GM23338 (cell line): ENCODE measurements around the gene PHRF1. TPM values are rescaled to one million over a fixed set of nuclear protein-coding genes. Genes with fewer than 3 reads are reported as not detected.

ENCODE experiments used
- ATAC-seq: fragments of 200-7000 bp; cut with Tn5 transposase; 3 replicates; pipeline ENCODE4 v1.9.1; 2020
- DNase-seq: peaks from one replicate; pipeline ENCODE4 v3.0.0-alpha.2; 2015; ENCODE audit warnings: low spot score
- H2AFZ ChIP-seq: fragments of 200-600 bp; sonication (generic); 2 replicates; pipeline ENCODE4 v1.8.0; 2016; ENCODE audit warnings: antibody characterized with exemption, mild to moderate bottlenecking, moderate library complexity
- H3F3A ChIP-seq: fragments of 200-600 bp; sonication (generic); replicated peaks from 2 replicates; pipeline ENCODE4 v1.8.0; 2017; ENCODE audit warnings: antibody characterized with exemption, mixed run types, low read depth
- H3K27ac ChIP-seq: fragments of 200-600 bp; sonication (generic); 2 replicates; pipeline ENCODE4 v1.6.1; 2016; ENCODE audit warnings: low read depth
- H3K27me3 ChIP-seq: fragments of 200-600 bp; sonication (generic); 2 replicates; pipeline ENCODE4 v1.8.0; 2016; ENCODE audit warnings: mild to moderate bottlenecking, mixed run types, moderate library complexity; ENCODE audit not compliant: insufficient read depth
- H3K36me3 ChIP-seq: fragments of 200-600 bp; sonication (generic); 2 replicates; pipeline ENCODE4 v1.8.0; 2016; ENCODE audit warnings: mild to moderate bottlenecking; ENCODE audit not compliant: insufficient read depth
- H3K4me1 ChIP-seq: fragments of 200-600 bp; sonication (generic); 2 replicates; pipeline ENCODE4 v1.8.0; 2016; ENCODE audit warnings: mild to moderate bottlenecking, moderate library complexity; ENCODE audit not compliant: insufficient read depth
- H3K4me2 ChIP-seq: fragments of 200-600 bp; sonication (generic); 2 replicates; pipeline ENCODE4 v1.7.1; 2017; ENCODE audit warnings: mixed run types
- H3K4me3 ChIP-seq: fragments of 200-600 bp; sonication (generic); 2 replicates; pipeline ENCODE4 v1.6.1; 2016; ENCODE audit warnings: mixed run types
- H3K79me2 ChIP-seq: fragments of 200-600 bp; sonication (generic); replicated peaks from 2 replicates; pipeline ENCODE4 v1.8.0; 2017; ENCODE audit warnings: mild to moderate bottlenecking; ENCODE audit not compliant: insufficient read depth
- H3K9me2 ChIP-seq: fragments of 200-600 bp; sonication (generic); 2 replicates; pipeline ENCODE4 v1.8.0; 2017; ENCODE audit not compliant: insufficient read depth
- H4K20me1 ChIP-seq: fragments of 200-600 bp; sonication (generic); replicated peaks from 2 replicates; pipeline ENCODE4 v1.8.0; 2017; ENCODE audit warnings: mild to moderate bottlenecking; ENCODE audit not compliant: insufficient read depth
- H3K27ac Mint-ChIP-seq: 2 replicates; pipeline ENCODE4 v1.8.0; 2020; ENCODE audit warnings: inconsistent platforms, mild to moderate bottlenecking, moderate library complexity, mixed read lengths
- H3K27me3 Mint-ChIP-seq: 3 replicates; pipeline ENCODE4 v1.8.0; 2022; ENCODE audit warnings: low read depth, mild to moderate bottlenecking, moderate library complexity, mixed read lengths, inconsistent platforms; ENCODE audit not compliant: insufficient read depth, poor library complexity
- H3K36me3 Mint-ChIP-seq: 3 replicates; pipeline ENCODE4 v1.8.0; 2021; ENCODE audit warnings: low read depth, mild to moderate bottlenecking, inconsistent platforms, moderate library complexity, mixed read lengths
- H3K4me1 Mint-ChIP-seq: 3 replicates; pipeline ENCODE4 v1.8.0; 2020; ENCODE audit warnings: mild to moderate bottlenecking, inconsistent platforms, mixed read lengths
- H3K4me3 Mint-ChIP-seq: 3 replicates; pipeline ENCODE4 v1.8.0; 2021; ENCODE audit warnings: moderate library complexity, mild to moderate bottlenecking, inconsistent platforms, mixed read lengths
- H3K9me3 Mint-ChIP-seq: 3 replicates; pipeline ENCODE4 v1.8.0; 2020; ENCODE audit warnings: moderate library complexity, mild to moderate bottlenecking, inconsistent platforms, mixed read lengths
- EZH2 ChIP-seq: fragments of 200-600 bp; sonication (generic); IDR thresholded peaks from one replicate; pipeline ENCODE4 v1.8.0; 2017; ENCODE audit warnings: antibody characterized with exemption, mild to moderate bottlenecking, low read depth; ENCODE audit not compliant: unreplicated experiment
- NANOG ChIP-seq: IDR thresholded peaks from 2 replicates; pipeline ENCODE4 v1.6.1; 2016; ENCODE audit warnings: antibody characterized with exemption, borderline replicate concordance
- POLR2AphosphoS5 ChIP-seq: IDR thresholded peaks from 2 replicates; pipeline ENCODE4 v1.6.1; 2016; ENCODE audit warnings: antibody characterized with exemption, low read depth
- REST ChIP-seq: IDR thresholded peaks from one replicate; pipeline ENCODE4 v1.6.1; 2018; ENCODE audit warnings: antibody characterized with exemption; ENCODE audit not compliant: unreplicated experiment
- STAT1 ChIP-seq: IDR thresholded peaks from one replicate; pipeline ENCODE4 v1.6.1; 2016; ENCODE audit warnings: antibody characterized with exemption; ENCODE audit not compliant: unreplicated experiment
- ZNF462 ChIP-seq: fragments of 250-450 bp; sonication (Bioruptor Pico); IDR thresholded peaks from 2 replicates; pipeline ENCODE4 v1.5.0; 2020; ENCODE audit warnings: mild to moderate bottlenecking, moderate library complexity
- polyA plus RNA-seq: library from polyadenylated mRNA; unstranded; fragments of >200 nt; fragmentation: Nextera tagmentation; extraction: Ambion mirVana; gene quantifications from 2 replicates; pipeline ENCODE4 v1.2.1, GENCODE V29; 2016
- total RNA-seq: library from RNA; depleted of rRNA; stranded (reverse); fragments of >200 nt; shearing (Covaris generic); gene quantifications from 2 replicates; pipeline ENCODE4 v1.2.3, GENCODE V29; 2014

Gene PHRF1
- total and polyA plus RNA-seq, 2 experiments from 2014 or later = 11.0 to 45.9 TPM

- H3K27me3 ChIP-seq = peaks cover 11% of the 10 kb centered on the region
- Mint-ChIP-seq H3K27me3 (peaks cover 22% of the 10 kb centered on the region), H3K4me3 (peak overlapping the region; percentile 86), H3K36me3 (no peaks in the 10 kb centered on the region; the same call in 2 of the 3 replicates), H3K27ac (no peak overlapping the region), H3K9me3 (peaks cover 2% of the 10 kb centered on the region; the same call in 1 of the 3 replicates), H3K4me1 (peaks cover 11% of the 10 kb centered on the region)
- H3K27ac ChIP-seq = no peak overlapping the region
- H2AFZ ChIP-seq = no peak overlapping the region
- H3K36me3 ChIP-seq = no peaks in the 10 kb centered on the region
- 0 out of 2 replicates have a peak, but pooled peaks cover 7% of the 10 kb centered on the region for H3K79me2 ChIP-seq
- DNase-seq = no peak
- ATAC-seq = no peak
- peak overlapping the region; percentile 88 for H3K4me3 ChIP-seq
- peak overlapping the region; percentile 87 for H3K4me2 ChIP-seq
- peaks cover 8% of the 10 kb centered on the region; the same call in 1 of the 2 replicates for H3F3A ChIP-seq
- H3K4me1 ChIP-seq = peaks cover 13% of the 10 kb centered on the region
- H4K20me1 ChIP-seq = peaks cover 12% of the 10 kb centered on the region
- no peak for TF ChIP-seq EZH2
- no peak for TF ChIP-seq NANOG
- TF ChIP-seq REST = no peak
- no peak for TF ChIP-seq POLR2AphosphoS5
- no peak for TF ChIP-seq ZNF462
- no peak for TF ChIP-seq STAT1
- H3K9me2 ChIP-seq = no peaks in the 10 kb centered on the region
Observed at GRCh38 chr11:562046-562645, 14.1 kb upstream of the PHRF1 start.
